GM18909 (cell line): ENCODE results near the gene RPP25.
A peak's percentile ranks its signal among the peaks of the same experiment; 100 is the strongest.
"Not testable (repeated sequence)": the region's sequence is repeated elsewhere in the genome, so short reads cannot be mapped to it uniquely, and the experiment has no call there.

Experiments
- ATAC-seq: cut with Tn5 transposase; IDR thresholded peaks from one replicate; pipeline ENCODE4 v1.9.1; 2021; ENCODE audit warnings: mild to moderate bottlenecking; ENCODE audit not compliant: unreplicated experiment, poor library complexity

The RPP25 gene

DNA sequence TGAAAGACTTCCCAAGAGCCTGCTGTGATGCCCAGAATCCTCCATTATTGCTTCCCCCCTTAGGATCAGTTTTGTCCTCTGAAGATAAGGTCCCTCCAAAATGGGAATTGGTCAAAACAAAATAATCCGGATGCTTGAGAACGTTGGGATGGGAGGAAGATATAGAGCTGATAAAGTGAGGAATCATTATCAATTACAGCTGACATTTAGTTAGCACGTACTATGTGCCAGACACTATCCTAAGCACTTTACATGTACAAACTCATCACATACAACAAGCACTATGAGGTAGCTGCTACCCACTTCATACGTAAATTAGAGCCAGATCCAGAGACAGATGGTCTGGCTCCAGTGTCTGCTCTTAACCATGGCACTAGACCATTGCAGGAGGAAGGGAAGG, 6.6 kb upstream of the RPP25 start:
- no peak for ATAC-seq

DNA sequence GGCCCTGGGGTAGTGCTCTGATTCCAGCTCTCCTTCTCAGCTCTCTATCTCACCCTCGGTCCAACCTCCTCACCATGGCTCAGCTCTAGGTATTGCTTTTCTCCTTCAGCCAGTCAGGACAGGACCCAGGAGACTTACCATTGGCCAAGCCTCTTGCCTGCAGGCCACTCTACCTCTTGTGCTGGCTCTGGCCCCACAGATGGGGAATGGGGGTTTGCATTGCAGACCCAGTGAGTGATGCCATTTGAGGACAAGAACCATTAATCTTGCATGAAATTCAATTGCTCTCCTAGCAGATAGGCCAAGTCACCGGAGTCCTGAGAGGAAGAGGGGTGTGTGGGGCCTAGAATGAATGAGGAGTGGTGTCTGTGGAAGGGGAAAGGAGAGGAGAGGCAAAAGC, 6.1 kb upstream of the RPP25 start:
- no peak for ATAC-seq

DNA sequence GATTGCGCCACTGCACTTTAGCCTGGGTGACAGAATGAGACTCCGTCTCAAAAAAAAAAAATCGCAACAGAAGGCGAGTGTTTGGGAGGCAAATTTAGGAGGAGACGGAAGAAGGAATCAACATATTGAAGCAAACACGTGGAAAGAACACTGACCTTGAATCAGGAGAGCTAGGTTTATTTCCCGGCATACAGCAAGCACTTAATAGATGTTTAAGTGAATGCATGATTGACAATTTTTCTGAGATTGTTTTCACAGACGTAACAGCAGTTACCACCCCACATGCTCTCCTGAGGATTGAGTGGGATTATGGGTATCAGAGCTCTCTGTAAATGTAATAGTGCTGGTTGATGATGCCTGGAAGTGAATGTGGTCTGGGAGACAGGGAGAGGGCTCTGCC, 5.6 kb upstream of the RPP25 start:
- no peak for ATAC-seq

DNA sequence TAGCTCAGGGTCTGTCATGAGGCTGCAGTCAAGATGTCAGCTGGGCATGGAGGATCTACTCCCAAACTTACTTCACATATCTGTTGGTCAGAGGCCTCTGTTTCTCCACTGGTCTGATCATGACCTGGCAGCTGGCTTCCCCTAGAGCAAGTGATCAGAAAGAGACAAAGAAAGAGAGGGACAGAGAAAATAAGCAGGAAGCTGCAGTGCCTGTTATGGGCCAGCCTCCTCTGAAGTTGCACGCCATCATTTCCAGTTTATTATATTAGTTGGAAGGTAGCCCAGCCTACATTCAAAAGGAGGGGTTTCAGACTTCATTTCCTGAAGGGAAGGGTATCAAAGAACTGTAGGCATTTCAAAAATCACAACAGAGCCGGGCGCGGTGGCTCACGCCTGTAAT, 5.0 kb upstream of the RPP25 start:
- no peak for ATAC-seq

DNA sequence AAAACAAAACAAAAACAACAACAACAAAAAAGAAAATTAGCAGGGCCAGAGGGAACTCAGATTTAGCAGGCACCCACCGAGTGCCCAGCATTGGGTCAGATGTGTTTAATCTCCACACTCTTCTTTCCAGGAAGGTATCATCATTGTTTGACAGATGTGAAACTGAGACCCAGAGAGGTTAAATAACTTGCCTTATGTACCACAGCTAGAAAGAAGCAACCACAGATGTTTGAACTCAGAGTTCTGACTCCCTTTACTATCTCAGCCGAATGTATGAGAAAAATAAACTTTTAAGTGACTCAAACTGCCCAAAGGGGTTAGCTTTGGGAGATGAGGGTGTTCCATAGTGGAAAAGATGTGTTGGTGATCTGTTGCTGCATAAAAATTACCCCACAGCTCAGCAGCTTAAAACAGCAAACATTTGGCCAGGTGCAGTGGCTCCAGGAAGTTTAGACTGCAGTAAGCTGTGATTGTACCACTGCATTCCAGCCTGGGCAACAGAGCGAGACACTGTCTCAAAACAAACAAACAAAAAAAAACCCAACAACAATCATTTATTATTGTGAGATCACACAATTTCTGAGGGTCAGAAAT, 4.5 kb upstream of the RPP25 start:
- no peak for ATAC-seq

DNA sequence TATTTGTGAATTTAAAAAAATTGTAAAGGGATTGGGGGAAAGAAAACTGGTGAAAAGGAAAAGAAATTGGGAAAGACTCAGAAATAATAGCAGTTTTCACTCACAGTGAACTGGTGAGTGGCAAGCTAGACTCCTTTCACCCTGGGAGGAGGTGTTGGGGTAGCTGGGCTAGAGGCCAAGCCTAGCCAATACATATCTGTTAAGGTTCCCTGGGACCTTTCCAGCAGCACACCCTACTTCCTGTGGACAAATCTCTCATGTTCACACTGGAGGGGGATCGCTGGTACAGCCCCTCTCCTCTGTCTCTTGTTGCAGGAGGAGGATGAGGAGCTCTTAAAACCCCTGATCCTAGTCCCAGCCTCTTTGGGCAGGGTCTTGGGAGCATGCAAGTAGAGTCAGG, 3.7 kb upstream of the RPP25 start:
- no peak for ATAC-seq

DNA sequence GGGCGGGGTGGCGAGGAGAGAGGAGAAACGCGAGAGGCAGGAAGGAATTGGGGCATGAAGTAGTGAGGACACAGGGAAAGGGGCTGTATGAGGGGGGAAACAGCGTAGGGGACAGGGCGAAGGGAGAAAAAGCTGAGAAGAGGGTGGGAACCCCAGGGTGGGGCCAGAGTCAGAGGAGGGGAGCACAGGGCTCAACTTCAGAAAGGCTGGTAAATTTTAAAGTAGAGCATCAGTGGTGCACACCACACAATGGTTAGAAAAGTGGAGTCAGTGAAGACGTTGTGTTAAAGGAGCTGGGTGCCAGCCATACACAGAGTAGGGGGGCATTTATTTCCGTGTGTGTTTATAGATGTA, 3.0 kb upstream of the RPP25 start:
- no peak for ATAC-seq

DNA sequence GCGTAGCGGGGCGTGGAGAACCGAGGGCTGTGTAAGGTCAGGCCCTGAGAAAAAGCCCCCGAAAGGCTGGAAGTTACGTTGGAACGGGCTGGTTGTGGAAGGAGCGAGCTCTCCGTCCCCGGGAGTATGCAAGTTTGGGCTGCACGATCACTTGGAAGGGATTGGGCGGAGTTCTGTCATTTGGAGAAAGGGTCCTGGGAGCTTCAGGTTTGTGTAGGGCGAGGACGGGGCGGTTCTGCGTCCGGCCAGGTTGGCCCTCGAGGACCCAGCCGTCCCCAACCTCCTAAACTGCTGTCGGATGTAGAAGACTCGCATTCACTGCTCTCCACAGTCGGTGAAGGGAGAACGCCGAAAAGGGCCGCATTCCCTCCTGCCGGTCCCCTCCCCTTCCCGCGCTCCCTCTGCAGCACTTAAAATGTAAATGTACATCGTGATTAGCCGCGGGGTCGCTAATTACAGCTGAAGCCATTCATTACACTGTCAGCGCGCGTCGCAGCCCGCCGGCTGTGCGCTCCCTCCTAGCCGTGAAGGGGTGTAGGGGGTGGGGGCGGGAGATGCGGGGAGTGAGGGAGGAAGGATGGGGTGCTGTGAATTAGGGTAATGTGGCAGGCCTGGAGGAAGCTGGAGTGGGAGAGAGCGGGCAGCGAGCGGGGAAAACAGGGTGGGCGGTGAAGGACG, 2.5 kb upstream of the RPP25 start:
- no peak for ATAC-seq

DNA sequence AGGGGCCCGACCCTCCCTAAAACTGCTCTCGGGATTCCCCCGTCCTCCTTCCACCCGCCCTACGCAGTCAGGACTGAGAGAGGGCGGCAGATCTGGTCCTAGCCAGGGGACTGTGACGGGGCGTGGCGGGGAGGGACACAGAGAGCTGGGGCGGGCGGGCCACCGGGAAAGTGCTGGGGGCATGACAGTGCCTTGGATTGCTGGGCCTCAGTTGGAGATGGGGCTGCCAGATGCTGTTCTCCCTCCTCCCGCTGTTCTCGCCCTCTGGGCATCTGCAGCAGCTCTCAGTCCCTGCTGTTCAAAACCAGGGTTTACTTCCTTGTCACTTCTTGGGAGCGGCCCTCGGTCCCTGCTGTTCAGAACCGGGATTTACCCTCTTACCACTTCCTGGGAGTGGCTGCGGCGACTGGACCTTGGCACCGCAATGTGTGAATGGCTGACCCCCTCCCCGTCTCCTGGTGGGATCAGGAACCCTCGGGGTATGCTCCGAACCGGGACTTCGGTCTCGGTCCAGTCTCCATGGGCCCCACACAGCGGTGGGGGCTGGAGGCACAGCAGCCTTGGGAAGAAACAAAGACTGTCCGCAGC, 1.8 kb upstream of the RPP25 start:
- ATAC-seq = no peak

DNA sequence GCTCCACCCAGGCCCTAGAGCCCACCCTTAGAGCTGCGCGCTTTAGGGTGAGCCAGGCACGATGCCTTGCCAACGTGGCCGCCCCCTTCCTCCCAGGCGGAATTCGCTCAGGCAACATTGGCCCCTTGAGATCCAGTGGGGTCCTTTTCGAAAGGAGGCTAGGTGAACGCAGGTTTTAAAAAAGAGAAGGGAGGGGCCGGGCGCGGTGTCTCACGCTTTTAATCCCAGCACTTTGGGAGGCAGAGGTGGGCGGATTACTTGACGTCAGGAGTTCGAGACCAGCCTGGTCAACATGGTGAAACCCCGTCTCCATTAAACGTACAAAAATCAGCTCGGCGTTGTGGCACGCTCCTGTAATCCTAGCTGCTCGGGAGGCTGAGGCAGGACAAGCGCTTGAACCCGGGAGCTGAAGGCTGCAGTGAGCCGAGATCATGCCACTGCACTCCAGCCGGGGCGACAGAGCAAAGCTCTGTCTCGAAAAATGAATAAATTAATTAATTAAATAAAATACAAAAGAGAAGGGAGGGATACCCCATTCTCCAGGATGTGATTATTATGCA, 984 bp upstream of the RPP25 start:
- ATAC-seq = no peak

DNA sequence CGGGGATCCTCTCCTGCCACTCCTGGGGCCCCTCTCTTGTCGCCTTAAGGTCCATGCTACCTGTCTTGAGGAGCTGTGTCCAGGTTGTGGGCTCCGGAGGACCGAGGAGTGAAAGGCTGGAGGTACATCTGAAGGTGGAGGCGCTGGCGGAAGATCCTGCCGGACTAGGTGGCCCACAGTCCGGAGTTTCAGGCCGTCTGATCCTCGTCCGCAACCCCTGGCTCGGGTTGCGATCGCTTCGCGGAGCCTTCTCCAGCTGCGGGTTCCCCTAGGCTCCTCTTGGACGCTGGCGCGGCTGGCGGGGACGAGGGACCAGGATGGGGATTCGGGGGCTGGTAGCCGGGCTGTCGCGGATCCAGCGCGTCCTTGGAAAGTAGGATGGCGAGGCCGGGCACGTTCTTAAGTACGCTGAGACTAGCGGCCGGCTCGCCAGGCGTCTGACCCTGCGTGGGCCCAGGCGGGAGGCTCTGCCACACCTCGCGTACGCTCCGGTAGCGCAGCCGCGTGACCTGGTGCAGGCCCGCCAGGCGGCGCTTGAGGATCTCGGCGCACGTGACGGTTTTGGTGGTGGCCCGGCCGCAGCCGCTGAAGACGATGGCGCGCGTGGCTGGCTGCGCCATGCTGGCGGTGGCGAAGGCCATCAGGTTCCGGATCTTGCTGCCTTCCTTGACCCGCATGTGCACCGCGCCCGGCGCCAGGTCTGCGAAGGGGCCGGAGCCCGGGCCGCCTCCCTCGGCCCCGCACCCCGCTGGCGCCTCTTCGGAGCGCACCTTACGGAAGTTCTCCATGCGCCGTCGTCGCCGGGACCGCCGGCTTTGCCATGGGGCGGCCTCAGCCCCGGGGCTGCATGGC, 550 bp downstream of the RPP25 start:
- peak; percentile 63 for ATAC-seq

DNA sequence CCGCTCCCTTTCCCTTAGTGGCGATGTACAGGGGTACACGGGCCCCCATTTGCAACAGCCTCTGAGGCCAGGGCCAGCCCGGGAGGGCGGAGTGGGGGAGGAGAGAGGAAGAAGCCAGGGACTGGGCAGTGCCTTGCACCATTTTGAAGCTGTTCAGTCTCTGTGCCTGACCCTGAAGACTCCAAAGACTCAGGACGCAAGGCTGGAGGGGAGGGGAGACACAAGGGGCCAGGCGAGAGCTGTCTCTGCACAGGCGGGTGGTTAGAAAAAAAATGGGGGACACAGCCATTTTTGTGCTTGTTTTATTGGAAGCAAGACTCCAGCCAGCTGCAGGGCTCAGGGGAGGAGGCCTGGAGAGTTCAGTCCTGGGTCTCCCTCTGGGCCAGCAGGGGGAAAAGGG, 1.6 kb downstream of the RPP25 start:
- ATAC-seq = no peak

DNA sequence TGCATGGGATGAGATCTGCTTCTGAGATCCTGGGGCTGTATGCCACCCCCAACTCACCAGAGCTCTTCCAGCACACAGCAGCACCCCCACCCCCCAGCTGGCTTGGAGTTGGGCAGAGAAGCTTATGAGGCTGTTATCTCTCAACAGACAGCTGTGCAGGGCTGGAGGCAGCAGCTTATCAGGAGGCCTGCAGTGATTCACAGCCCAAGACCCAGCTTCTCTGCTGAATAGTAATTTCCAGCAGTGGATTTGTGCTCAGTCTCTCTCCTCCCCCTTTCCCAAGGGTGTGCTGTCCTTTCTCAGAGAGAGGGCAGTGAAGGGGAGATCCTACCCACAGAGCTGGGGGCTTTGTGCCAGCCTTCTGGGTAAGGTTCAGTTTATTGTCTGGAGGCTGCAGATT, 2.1 kb downstream of the RPP25 start:
- no peak for ATAC-seq

DNA sequence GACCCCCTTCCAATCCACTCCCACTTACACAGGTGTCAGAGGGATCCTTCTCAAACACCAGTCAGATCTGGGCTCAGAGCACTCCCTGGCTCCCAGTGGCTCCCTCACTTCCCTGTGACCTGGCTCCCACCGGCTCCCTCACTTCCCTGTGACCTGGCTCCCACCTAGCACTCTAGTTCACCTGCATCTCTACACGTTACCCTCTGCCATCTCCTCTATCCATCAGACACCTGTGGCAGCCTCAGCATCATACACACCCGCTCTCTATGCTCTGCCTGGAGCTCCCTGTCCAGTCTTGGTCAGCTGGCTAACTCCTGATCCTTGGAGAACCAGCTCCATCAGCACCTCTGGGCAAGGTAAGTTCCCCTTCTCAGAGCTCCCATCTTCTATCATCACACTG, 5.6 kb downstream of the RPP25 start:
- ATAC-seq = no peak

DNA sequence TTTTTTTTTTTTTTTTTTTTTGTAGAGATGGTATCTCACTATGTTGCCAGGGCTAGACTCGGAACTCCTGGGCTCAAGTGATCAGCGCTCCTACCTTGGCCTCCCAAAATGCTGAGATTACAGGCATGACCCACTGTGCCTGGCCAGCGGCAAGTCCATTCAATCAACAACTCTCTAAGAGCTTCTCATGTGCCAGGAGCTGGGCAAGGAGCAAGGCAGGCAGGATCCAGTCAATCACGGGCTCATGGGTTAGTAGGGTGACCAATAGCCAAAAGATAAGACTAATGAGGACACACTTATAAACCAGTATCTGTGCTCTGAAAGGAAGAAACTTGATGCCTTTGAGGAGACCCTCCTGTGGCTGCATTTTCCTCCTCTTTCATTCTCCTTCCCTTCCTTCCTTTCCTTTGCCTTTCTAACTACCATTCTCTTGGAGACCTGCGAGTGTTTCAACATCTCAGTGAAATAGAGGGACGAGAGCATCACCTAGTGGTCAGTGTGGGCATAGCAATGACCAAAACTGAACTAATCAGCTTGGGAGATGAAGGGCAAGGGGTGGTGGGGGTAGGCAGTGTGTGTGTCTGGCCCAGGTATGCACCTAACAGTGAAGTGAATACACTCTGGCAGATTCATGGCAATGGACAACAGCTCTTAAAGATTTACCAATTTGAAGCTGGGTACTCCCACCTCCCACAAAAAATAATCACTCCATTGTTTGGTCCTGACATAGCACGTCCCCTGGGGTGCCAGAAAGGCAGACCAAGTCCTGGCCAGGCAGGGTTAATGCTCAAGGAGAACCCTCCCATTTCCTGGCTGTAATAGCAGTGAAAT, 6.3 kb downstream of the RPP25 start:
- no peak for ATAC-seq

DNA sequence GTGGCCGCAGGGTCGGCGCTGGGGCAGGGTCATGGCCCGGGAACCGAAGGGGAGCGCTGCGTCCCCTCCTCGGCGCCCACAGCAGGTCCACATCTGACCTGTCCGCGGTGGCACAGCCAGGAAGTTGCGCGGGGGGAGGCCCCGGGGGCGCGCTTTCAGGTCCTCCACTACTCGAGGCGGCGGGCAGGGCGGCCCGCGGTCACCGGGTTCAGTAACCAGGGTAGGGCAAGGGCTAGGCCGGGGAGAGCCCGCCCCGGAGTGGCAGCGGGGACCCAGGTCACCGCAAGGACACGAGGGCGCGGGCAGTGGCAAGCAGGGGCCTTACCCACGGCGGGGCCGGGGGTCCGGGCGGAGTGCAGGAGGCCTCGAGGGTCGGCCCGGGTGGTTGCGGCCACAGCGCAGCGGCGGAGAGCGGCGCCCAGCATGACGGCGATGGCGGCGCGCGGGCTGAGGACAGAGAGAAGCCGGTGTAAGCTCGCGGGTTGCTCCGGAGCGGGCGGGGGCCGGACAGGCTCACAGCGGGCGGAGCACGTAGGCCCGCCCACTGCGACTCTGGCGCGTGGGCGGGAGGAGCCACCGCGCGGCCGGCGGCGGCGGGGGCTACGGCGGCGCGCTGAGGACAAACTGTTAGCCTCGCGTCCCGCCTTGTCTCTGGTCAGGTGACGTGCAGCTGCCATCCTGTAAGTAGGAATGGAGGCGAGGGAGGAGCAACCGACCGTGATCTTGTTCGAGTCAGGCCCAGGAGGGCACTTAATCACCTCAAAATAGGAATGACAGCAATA, 18.8 kb downstream of the RPP25 start, which contains the start of gene COX5A:
Gene COX5A, minus strand, starts transcription at position 484 of the 782 bp plus-strand sequence. Its CDS starts 59 bp downstream, at position 425.
- peak; percentile 89 for ATAC-seq

DNA sequence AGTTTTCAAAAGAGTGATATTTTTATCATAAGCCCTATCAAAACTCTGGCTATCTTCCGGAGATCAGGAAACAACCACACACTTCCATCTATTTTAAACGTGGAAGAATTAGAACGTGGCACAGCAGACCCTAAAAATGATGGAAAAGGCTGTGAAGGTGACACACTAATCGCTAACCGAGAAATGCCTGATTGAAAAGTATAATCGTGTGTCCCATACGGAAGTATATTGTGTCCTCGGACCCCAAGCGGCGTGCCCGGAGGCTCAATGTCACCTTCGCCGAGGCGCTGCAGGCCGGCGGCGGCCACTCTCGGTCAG, 19.3 kb downstream of the RPP25 start:
- no peak for ATAC-seq

DNA sequence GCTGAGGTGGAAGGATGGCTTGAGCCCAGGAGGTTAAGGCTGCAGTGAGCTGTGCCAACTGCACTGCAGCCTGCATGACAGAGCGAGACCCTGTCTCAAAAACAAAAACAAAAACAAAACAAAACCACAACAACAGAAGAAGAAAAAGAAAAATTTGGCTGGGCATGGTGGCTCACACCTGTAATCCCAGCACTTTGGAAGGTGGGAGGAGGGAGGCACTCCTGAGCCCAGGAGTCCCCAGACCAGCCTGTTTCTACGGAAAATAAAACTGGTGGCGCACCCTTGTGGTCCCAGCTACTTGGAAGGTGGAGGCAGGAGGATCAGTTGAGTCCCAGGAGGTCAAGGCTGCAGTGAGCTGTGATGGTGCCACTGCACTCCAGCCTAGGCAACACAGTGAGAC, 21.4 kb downstream of the RPP25 start:
- not testable (repeated sequence) for ATAC-seq

DNA sequence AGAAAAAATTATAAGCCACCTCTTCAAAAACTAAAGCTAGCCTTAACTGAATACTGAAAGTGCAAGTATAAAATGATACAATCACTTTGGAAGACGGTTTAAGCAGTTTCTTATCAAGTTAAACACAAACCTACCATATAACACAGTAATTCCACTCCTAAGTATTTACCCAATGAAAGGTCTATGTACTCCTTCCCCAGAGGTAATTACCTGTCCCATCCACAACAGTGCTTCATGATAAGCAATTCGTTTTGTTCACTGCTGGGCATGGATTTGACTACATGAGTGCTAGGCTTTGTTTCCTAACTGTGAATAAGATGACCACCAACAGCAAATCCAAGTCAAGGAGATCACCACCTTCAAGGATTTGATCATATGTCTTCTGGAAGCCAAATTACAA, 23.0 kb downstream of the RPP25 start:
- ATAC-seq = no peak
